ENCODE measurements around the gene EFHD2.

- TF ChIP-seq, protein P1, sequence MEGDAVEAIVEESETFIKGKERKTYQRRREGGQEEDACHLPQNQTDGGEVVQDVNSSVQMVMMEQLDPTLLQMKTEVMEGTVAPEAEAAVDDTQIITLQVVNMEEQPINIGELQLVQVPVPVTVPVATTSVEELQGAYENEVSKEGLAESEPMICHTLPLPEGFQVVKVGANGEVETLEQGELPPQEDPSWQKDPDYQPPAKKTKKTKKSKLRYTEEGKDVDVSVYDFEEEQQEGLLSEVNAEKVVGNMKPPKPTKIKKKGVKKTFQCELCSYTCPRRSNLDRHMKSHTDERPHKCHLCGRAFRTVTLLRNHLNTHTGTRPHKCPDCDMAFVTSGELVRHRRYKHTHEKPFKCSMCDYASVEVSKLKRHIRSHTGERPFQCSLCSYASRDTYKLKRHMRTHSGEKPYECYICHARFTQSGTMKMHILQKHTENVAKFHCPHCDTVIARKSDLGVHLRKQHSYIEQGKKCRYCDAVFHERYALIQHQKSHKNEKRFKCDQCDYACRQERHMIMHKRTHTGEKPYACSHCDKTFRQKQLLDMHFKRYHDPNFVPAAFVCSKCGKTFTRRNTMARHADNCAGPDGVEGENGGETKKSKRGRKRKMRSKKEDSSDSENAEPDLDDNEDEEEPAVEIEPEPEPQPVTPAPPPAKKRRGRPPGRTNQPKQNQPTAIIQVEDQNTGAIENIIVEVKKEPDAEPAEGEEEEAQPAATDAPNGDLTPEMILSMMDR (IDR thresholded peaks at IDR 0.05): peak; percentile 5 to 69 (median 61)
- peak in 1 of 2 donors; percentile 41 for TF ChIP-seq POLR2A (IDR thresholded peaks at IDR 0.05)
Measured at GRCh38 chr1:15426492-15427279, 17.0 kb downstream of the EFHD2 start.
